H1 (cell line): ENCODE data around the gene CEBPE. TPM values are rescaled to one million over a fixed set of nuclear protein-coding genes. Genes with fewer than 3 reads are reported as not detected.

Source experiments
- CTCF ChIA-PET: fragments of 300-600 bp; sonication (Branson Sonifier 250); formaldehyde crosslinking; loops from one replicate; lab custom pipeline; 2021; ENCODE audit not compliant: partially characterized antibody; lab: Charles Lee
- POLR2A ChIA-PET: fragments of 300-600 bp; sonication (Branson Sonifier 250); formaldehyde crosslinking; loops from one replicate; lab custom pipeline; 2021; ENCODE audit warnings: inconsistent platforms; ENCODE audit not compliant: partially characterized antibody; lab: Charles Lee
- DNase-seq, 2 experiments: peaks; one replicate each; pipeline versions ENCODE4 v3.0.0 to v3.0.0-alpha.2; 2010 to 2022; ENCODE audit warnings: low spot score in 2 of 2, low read depth in 1 of 2, mixed read lengths in 1 of 2
- FAIRE-seq: peaks from 2 replicates; lab custom pipeline; 2011; peaks lifted over from hg19 to GRCh38; lab: Jason Lieb, UNC
- H2AFZ ChIP-seq: 2 replicates; pipeline ENCODE4 v1.8.1; 2012; ENCODE audit warnings: low read length, inconsistent platforms
- H2AK5ac ChIP-seq: 2 replicates; pipeline ENCODE4 v1.6.1; 2013; ENCODE audit warnings: low read depth, low read length
- H2BK120ac ChIP-seq: replicated peaks from 2 replicates; pipeline ENCODE3; 2013; ENCODE audit warnings: low read depth, low read length, inconsistent platforms
- H2BK12ac ChIP-seq: 2 replicates; pipeline ENCODE4 v1.6.1; 2013; ENCODE audit warnings: low read depth, low read length
- H2BK15ac ChIP-seq: 2 replicates; pipeline ENCODE4 v1.6.1; 2013; ENCODE audit warnings: low read length
- H2BK20ac ChIP-seq: 2 replicates; pipeline ENCODE4 v1.6.1; 2013; ENCODE audit warnings: low read length
- H2BK5ac ChIP-seq: 2 replicates; pipeline ENCODE4 v1.6.1; 2013; ENCODE audit warnings: low read depth, low read length
- H3K14ac ChIP-seq: 2 replicates; pipeline ENCODE4 v1.6.1; 2013; ENCODE audit warnings: inconsistent platforms; ENCODE audit not compliant: insufficient read length
- H3K18ac ChIP-seq: 2 replicates; pipeline ENCODE4 v1.6.1; 2013; ENCODE audit warnings: low read length; ENCODE audit errors: extremely low read depth
- H3K23ac ChIP-seq: 2 replicates; pipeline ENCODE4 v1.6.1; 2013; ENCODE audit warnings: inconsistent platforms; ENCODE audit not compliant: insufficient read length
- H3K23me2 ChIP-seq: 2 replicates; pipeline ENCODE4 v1.6.1; 2013; ENCODE audit warnings: low read depth, low read length
- H3K27ac ChIP-seq: 2 replicates; pipeline ENCODE4 v1.6.1; 2011; ENCODE audit warnings: low read depth, low read length, inconsistent platforms
- H3K27me3 ChIP-seq, 4 experiments: replicated peaks in 1 of 4; 1 replicate in 1 of 4; 2 replicates in 3 of 4; pipeline versions ENCODE4 v1.6.1 to v1.8.1; 2011 to 2013; ENCODE audit warnings: low read length in 3 of 4, mild to moderate bottlenecking in 3 of 4, inconsistent platforms in 2 of 4, mixed read lengths in 2 of 4, moderate library complexity in 1 of 4; ENCODE audit not compliant: control insufficient read depth in 3 of 4, insufficient read depth in 3 of 4; ENCODE audit errors: extremely low read depth in 1 of 4
- H3K36me3 ChIP-seq, 4 experiments: 2 replicates each; pipeline versions ENCODE4 v1.6.1 to v1.8.1; 2011 to 2013; ENCODE audit warnings: mild to moderate bottlenecking in 4 of 4, low read length in 3 of 4, moderate library complexity in 2 of 4, control low read depth in 1 of 4, inconsistent platforms in 1 of 4; ENCODE audit not compliant: insufficient read depth in 4 of 4, control insufficient read depth in 2 of 4
- H3K4ac ChIP-seq: replicated peaks from 2 replicates; pipeline ENCODE3; 2013; ENCODE audit warnings: low read length, low read depth, mixed read lengths, inconsistent platforms; ENCODE audit not compliant: insufficient read length
- H3K4me1 ChIP-seq, 4 experiments: replicated peaks in 1 of 4; 1 replicate in 1 of 4; 2 replicates in 3 of 4; pipeline versions ENCODE4 v1.6.1 to v1.8.1; 2011 to 2013; ENCODE audit warnings: low read length in 3 of 4, inconsistent platforms in 2 of 4, mixed read lengths in 1 of 4; ENCODE audit not compliant: insufficient read depth in 4 of 4, control insufficient read depth in 3 of 4
- H3K4me2 ChIP-seq, 2 experiments: 2 replicates each; pipeline versions ENCODE4 v1.6.1 to v1.8.1; 2011 to 2013; ENCODE audit warnings: low read depth in 2 of 2, low read length in 2 of 2, control low read depth in 1 of 2, inconsistent platforms in 1 of 2, mild to moderate bottlenecking in 1 of 2; ENCODE audit not compliant: insufficient read depth in 1 of 2
- H3K4me3 ChIP-seq, 4 experiments: fragments of 200-600, 300-600 bp in 1 of 4; sonication (generic), shearing (Covaris generic), sonication (Bioruptor Twin) in 1 of 4; 2 replicates each; pipeline versions ENCODE4 v1.5.1 to v1.8.1; 2011 to 2016; ENCODE audit warnings: low read length in 4 of 4, low read depth in 3 of 4, control low read depth in 2 of 4, inconsistent platforms in 2 of 4, mild to moderate bottlenecking in 2 of 4, mixed read lengths in 1 of 4, moderate library complexity in 1 of 4; ENCODE audit not compliant: insufficient read depth in 2 of 4; ENCODE audit errors: extremely low read depth in 1 of 4
- H3K56ac ChIP-seq: replicated peaks from 2 replicates; pipeline ENCODE3; 2013; ENCODE audit warnings: low read depth, mild to moderate bottlenecking, mixed read lengths, low read length, inconsistent platforms; ENCODE audit not compliant: insufficient read length
- H3K79me1 ChIP-seq: 2 replicates; pipeline ENCODE4 v1.6.1; 2013; ENCODE audit warnings: low read depth, low read length, control low read depth
- H3K79me2 ChIP-seq, 2 experiments: 2 replicates each; pipeline versions ENCODE4 v1.6.1 to v1.8.1; 2012 to 2013; ENCODE audit warnings: low read length in 2 of 2, mild to moderate bottlenecking in 2 of 2, inconsistent platforms in 1 of 2; ENCODE audit not compliant: insufficient read depth in 2 of 2, control insufficient read depth in 1 of 2
- H3K9ac ChIP-seq, 4 experiments: replicated peaks in 1 of 4; 1 replicate in 1 of 4; 2 replicates in 3 of 4; pipeline versions ENCODE4 v1.6.1 to v1.8.1; 2011 to 2013; ENCODE audit warnings: low read depth in 3 of 4, low read length in 3 of 4, control low read depth in 2 of 4, mild to moderate bottlenecking in 2 of 4, moderate library complexity in 2 of 4, inconsistent platforms in 1 of 4; ENCODE audit errors: extremely low read depth in 1 of 4
- H3K9me3 ChIP-seq, 2 experiments: 2 replicates each; pipeline versions ENCODE4 v1.6.1 to v1.8.1; 2012 to 2013; ENCODE audit warnings: mild to moderate bottlenecking in 2 of 2, moderate library complexity in 2 of 2, control low read depth in 1 of 2, inconsistent platforms in 1 of 2, low read depth in 1 of 2, low read length in 1 of 2, mixed read lengths in 1 of 2; ENCODE audit not compliant: insufficient read depth in 2 of 2
- H4K20me1 ChIP-seq, 2 experiments: replicated peaks in 1 of 2; 2 replicates each; pipeline versions ENCODE3 to v1.8.1; 2011 to 2013; ENCODE audit warnings: inconsistent platforms in 2 of 2, low read length in 2 of 2, mild to moderate bottlenecking in 1 of 2; ENCODE audit not compliant: insufficient read depth in 2 of 2, control insufficient read depth in 1 of 2
- H4K5ac ChIP-seq: 2 replicates; pipeline ENCODE4 v1.6.1; 2013; ENCODE audit warnings: low read length, low read depth, mixed read lengths, inconsistent platforms; ENCODE audit not compliant: insufficient read length
- H4K8ac ChIP-seq: 2 replicates; pipeline ENCODE4 v1.8.0; 2013; ENCODE audit warnings: mild to moderate bottlenecking, moderate library complexity, low read length, inconsistent platforms; ENCODE audit not compliant: insufficient read depth; ENCODE audit errors: extremely low read depth
- H4K91ac ChIP-seq: replicated peaks from 2 replicates; pipeline ENCODE3; 2013; ENCODE audit warnings: low read length, mixed read lengths, inconsistent platforms; ENCODE audit not compliant: insufficient read length
- FOSL1 ChIP-seq: IDR thresholded peaks from 2 replicates; pipeline ENCODE4 v1.6.1; 2011; ENCODE audit warnings: mild to moderate bottlenecking, low read depth, low read length, moderate library complexity; ENCODE audit not compliant: insufficient read depth
- HDAC2 ChIP-seq, 2 experiments: fragments of 300-600 bp in 1 of 2; sonication (generic) in 1 of 2; IDR thresholded peaks; 2 replicates each; pipeline ENCODE4 v1.6.1; 2011 to 2012; ENCODE audit warnings: low read depth in 2 of 2, low read length in 2 of 2, mild to moderate bottlenecking in 2 of 2, moderate library complexity in 2 of 2, borderline replicate concordance in 1 of 2, inconsistent platforms in 1 of 2
- KDM4A ChIP-seq: IDR thresholded peaks from one replicate; pipeline ENCODE4 v1.7.1; 2012; ENCODE audit warnings: low read depth, mild to moderate bottlenecking, moderate library complexity, low read length, inconsistent platforms; ENCODE audit not compliant: severe bottlenecking
- POU5F1 ChIP-seq: IDR thresholded peaks from 2 replicates; pipeline ENCODE4 v1.6.1; 2011; ENCODE audit warnings: low read depth, mild to moderate bottlenecking, low read length, moderate library complexity
- RFX5 ChIP-seq: IDR thresholded peaks from 2 replicates; pipeline ENCODE4 v1.6.1; 2011; ENCODE audit warnings: low read depth, low read length, improper control_type of control experiment, borderline replicate concordance
- SRF ChIP-seq: IDR thresholded peaks from 2 replicates; pipeline ENCODE4 v1.6.1; 2011; ENCODE audit warnings: mild to moderate bottlenecking, low read depth, low read length, moderate library complexity
- TAF7 ChIP-seq: optimal IDR thresholded peaks from 2 replicates; pipeline ENCODE3; 2011; ENCODE audit warnings: low read depth, mild to moderate bottlenecking, inconsistent platforms, low read length, moderate library complexity, borderline replicate concordance
- WGBS, 2 experiments: shearing (Covaris generic) in 1 of 2; methylation state at CpG; one replicate each; pipeline versions ENCODE4 v1.1.6 to v1.1.7; 2013 to 2015; ENCODE audit warnings: low lambda C conversion rate in 2 of 2, mixed read lengths in 2 of 2, inconsistent platforms in 1 of 2, low coverage in 1 of 2, missing lambda C conversion rate in 1 of 2; ENCODE audit not compliant: insufficient replicate concordance in 2 of 2, insufficient coverage in 1 of 2, insufficient read length in 1 of 2; ENCODE audit errors: extremely low coverage in 1 of 2, missing lambda C conversion rate in 1 of 2; 5-methylcytosine and 5-hydroxymethylcytosine counted together
- polyA plus RNA-seq, 7 experiments: library from polyadenylated mRNA; depleted of rRNA in 3 of 7; stranded (reverse) in 5 of 7; unstranded in 2 of 7; fragments of >200 nt in 5 of 7; fragments of 200-250 nt in 2 of 7; gene quantifications; 1 replicate in 5 of 7; 2 replicates in 1 of 7; 4 replicates in 1 of 7; pipeline versions ENCODE4 v1.2.1 to v1.2.3, GENCODE V29; 2011 to 2013; ENCODE audit warnings: missing spikeins in 2 of 7, mixed read lengths in 2 of 7
- total RNA-seq: library from RNA; stranded (reverse); fragmentation: NEBNext Ultra II Directional; extraction: Animal tissue kit (Norgen Biotek cat#: 25700); gene quantifications from 2 replicates; pipeline ENCODE4 v1.2.1, GENCODE V29; 2021

Gene CEBPE
- total and polyA plus RNA-seq, 2 of the 8 experiments (the other 6 are each of a cell fraction or from before 2014, with no cell fraction given): 0.05 TPM; not detected in 1

- H4K91ac ChIP-seq: no peak overlapping the region
- no peaks in the 10 kb centered on the region for H3K79me1 ChIP-seq
- peaks cover 15 to 57% (median 26%) of the 10 kb centered on the region in 4 experiments for H3K36me3 ChIP-seq
- WGBS, 2 experiments: 92% methylated on average over 5 of the region's 5 CpGs; no CpG with 5 or more reads in 1 of the 2 experiments
- POLR2A ChIA-PET: interaction anchor here (1.0 kb wide), 1 partner anchor 129 kb away, joined by 3 read pairs; no protein-coding TSS in a partner anchor
- no peak overlapping the region for H2BK20ac ChIP-seq
- no peak overlapping the region for H2AK5ac ChIP-seq
- H2BK120ac ChIP-seq: no peak overlapping the region
- no peaks in the 10 kb centered on the region for H3K27me3 ChIP-seq
- no peaks in the 10 kb centered on the region for H3K79me2 ChIP-seq
- no peaks in the 10 kb centered on the region for H3K23me2 ChIP-seq
- H3K23ac ChIP-seq: no peak overlapping the region
- no peaks in the 10 kb centered on the region for H3K4me1 ChIP-seq
- no peak overlapping the region; the same call in 1 of the 2 replicates for H4K8ac ChIP-seq
- H2BK15ac ChIP-seq: no peak overlapping the region
- no peak overlapping the region for H2BK12ac ChIP-seq
- no peak overlapping the region for H3K56ac ChIP-seq
- no peak overlapping the region for H3K18ac ChIP-seq
- H3K27ac ChIP-seq: no peak overlapping the region
- peaks cover 2 to 5% of the 10 kb centered on the region in 2 experiments for H4K20me1 ChIP-seq
- no peaks in the 10 kb centered on the region for H3K9me3 ChIP-seq
- no peak overlapping the region for H4K5ac ChIP-seq
- FAIRE-seq: no peak
- no peak overlapping the region for H3K4me3 ChIP-seq
- CTCF ChIA-PET: interaction anchor here (0.8 to 3.4 kb wide), 3 partner anchors 10 to 63 kb away, joined by 3 to 27 read pairs (median 4); no protein-coding TSS in a partner anchor
- no peak overlapping the region for H2AFZ ChIP-seq
- DNase-seq: no peak
- H3K14ac ChIP-seq: no peak overlapping the region
- no peak overlapping the region for H3K9ac ChIP-seq
- H3K4ac ChIP-seq: no peak overlapping the region
- TF ChIP-seq RFX5 (no peak), TAF7 (no peak), KDM4A (no peak), POU5F1 (no peak), HDAC2 (IDR thresholded peaks at IDR 0.05; ENCODE audit: borderline replicate concordance in 1 of 2, low read depth in 2 of 2, low read length in 2 of 2) (no peak), FOSL1 (no peak), SRF (no peak)
- H3K4me2 ChIP-seq: no peak overlapping the region
- no peak overlapping the region for H2BK5ac ChIP-seq
Measured at GRCh38 chr14:23131482-23131881, 12.4 kb upstream of the CEBPE start.
